Measurements from ENCODE around the gene CCDC80.

Gene CCDC80

DNA sequence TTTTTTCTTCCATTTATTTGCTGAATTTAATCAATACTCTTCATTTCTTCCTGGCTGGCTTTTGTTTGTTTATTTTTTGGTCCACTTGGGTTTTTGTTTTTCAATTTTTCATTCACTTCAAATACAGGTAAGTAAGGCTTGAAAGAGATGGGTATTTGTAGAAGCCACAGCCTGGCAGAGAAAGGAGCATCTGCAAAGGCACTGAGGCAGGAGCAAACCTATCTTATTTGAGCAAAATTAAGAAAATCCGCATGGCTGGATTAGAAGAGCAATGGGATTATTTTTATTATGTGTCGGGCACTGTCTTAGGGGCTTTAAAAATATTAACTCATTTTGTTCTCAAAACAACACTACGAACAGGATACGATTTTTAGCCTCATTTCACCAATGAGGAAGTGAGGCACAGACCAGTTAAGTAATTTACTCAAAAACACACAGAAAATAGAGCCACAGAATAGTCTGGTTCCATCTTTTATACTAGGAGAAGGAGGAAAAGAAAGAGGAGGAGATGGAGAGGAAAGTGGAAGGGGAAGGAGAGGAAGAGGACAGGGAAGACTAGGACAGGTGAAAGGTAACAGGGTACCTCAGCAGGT, 35.1 kb upstream of the CCDC80 start:
- no peaks in the 10 kb centered on the region for H3K4me1 ChIP-seq (ENCODE audit: insufficient read depth, low read length, severe bottlenecking)
- H3K27me3 ChIP-seq (ENCODE audit: insufficient read depth, low read length), result no peaks in the 10 kb centered on the region
- no peaks in the 10 kb centered on the region for H3K36me3 ChIP-seq (ENCODE audit: insufficient read depth, low read length)
- H3K79me2 ChIP-seq (ENCODE audit: insufficient read depth, low read length), result no peaks in the 10 kb centered on the region
- no peak overlapping the region for H3K4me2 ChIP-seq (ENCODE audit: low read length)
- H3K9ac ChIP-seq (ENCODE audit: low read length), result no peak overlapping the region
- no peaks in the 10 kb centered on the region for H3F3A ChIP-seq (ENCODE audit: insufficient read depth, low read length)
- no peak for TF ChIP-seq EZH2 (IDR thresholded peaks at IDR 0.05; ENCODE audit: borderline replicate concordance, low read length)
- TF ChIP-seq, protein P1, sequence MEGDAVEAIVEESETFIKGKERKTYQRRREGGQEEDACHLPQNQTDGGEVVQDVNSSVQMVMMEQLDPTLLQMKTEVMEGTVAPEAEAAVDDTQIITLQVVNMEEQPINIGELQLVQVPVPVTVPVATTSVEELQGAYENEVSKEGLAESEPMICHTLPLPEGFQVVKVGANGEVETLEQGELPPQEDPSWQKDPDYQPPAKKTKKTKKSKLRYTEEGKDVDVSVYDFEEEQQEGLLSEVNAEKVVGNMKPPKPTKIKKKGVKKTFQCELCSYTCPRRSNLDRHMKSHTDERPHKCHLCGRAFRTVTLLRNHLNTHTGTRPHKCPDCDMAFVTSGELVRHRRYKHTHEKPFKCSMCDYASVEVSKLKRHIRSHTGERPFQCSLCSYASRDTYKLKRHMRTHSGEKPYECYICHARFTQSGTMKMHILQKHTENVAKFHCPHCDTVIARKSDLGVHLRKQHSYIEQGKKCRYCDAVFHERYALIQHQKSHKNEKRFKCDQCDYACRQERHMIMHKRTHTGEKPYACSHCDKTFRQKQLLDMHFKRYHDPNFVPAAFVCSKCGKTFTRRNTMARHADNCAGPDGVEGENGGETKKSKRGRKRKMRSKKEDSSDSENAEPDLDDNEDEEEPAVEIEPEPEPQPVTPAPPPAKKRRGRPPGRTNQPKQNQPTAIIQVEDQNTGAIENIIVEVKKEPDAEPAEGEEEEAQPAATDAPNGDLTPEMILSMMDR (IDR thresholded peaks at IDR 0.05; ENCODE audit: low read length), result no peak
- no peak overlapping the region for H3K4me3 ChIP-seq (ENCODE audit: low read depth, low read length, poor library complexity, severe bottlenecking)
- H3K9me2 ChIP-seq (ENCODE audit: low read depth, low read length), result no peaks in the 10 kb centered on the region
- H3K9me3 ChIP-seq (ENCODE audit: low read length), result no peaks in the 10 kb centered on the region
- H2AFZ ChIP-seq (ENCODE audit: low read length), result no peak overlapping the region
- H3K27ac ChIP-seq (ENCODE audit: low read depth, low read length, poor library complexity, severe bottlenecking), result no peak overlapping the region
- no peaks in the 10 kb centered on the region for H4K20me1 ChIP-seq (ENCODE audit: insufficient read depth, low read length)

DNA sequence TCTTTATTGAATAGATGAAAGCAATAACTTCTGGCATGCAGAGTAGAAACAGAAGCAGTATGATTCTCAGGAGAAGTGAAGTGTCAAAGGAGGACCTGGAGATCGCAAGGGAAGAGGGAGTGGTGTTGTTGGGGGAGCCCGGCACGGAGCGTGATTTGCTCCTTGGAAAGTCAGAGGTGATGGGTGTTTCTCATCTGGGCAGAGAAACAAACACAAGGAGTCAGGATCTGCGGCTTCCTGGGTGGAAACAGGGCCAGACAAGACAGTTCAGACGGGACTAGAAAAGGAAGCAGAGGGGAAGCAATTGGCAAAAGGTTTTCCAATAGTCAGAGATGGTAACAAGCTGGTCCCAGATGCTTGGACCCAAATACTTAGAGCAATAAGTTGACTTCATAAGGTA, 34.4 kb upstream of the CCDC80 start:
- no peaks in the 10 kb centered on the region for H3K27me3 ChIP-seq (ENCODE audit: insufficient read depth, low read length)
- no peaks in the 10 kb centered on the region for H3K79me2 ChIP-seq (ENCODE audit: insufficient read depth, low read length)
- H4K20me1 ChIP-seq (ENCODE audit: insufficient read depth, low read length), result no peaks in the 10 kb centered on the region
- no peaks in the 10 kb centered on the region for H3K4me1 ChIP-seq (ENCODE audit: insufficient read depth, low read length, severe bottlenecking)
- no peaks in the 10 kb centered on the region for H3F3A ChIP-seq (ENCODE audit: insufficient read depth, low read length)
- no peak overlapping the region for H3K9ac ChIP-seq (ENCODE audit: low read length)
- TF ChIP-seq, protein P1 (IDR thresholded peaks at IDR 0.05; ENCODE audit: low read length), result no peak
- no peak for TF ChIP-seq EZH2 (IDR thresholded peaks at IDR 0.05; ENCODE audit: borderline replicate concordance, low read length)
- no peaks in the 10 kb centered on the region for H3K9me2 ChIP-seq (ENCODE audit: low read depth, low read length)
- H3K4me3 ChIP-seq (ENCODE audit: low read depth, low read length, poor library complexity, severe bottlenecking), result no peak overlapping the region
- no peak overlapping the region for H2AFZ ChIP-seq (ENCODE audit: low read length)
- no peak overlapping the region for H3K4me2 ChIP-seq (ENCODE audit: low read length)
- no peaks in the 10 kb centered on the region for H3K36me3 ChIP-seq (ENCODE audit: insufficient read depth, low read length)
- H3K27ac ChIP-seq (ENCODE audit: low read depth, low read length, poor library complexity, severe bottlenecking), result no peak overlapping the region
- H3K9me3 ChIP-seq (ENCODE audit: low read length), result no peaks in the 10 kb centered on the region

DNA sequence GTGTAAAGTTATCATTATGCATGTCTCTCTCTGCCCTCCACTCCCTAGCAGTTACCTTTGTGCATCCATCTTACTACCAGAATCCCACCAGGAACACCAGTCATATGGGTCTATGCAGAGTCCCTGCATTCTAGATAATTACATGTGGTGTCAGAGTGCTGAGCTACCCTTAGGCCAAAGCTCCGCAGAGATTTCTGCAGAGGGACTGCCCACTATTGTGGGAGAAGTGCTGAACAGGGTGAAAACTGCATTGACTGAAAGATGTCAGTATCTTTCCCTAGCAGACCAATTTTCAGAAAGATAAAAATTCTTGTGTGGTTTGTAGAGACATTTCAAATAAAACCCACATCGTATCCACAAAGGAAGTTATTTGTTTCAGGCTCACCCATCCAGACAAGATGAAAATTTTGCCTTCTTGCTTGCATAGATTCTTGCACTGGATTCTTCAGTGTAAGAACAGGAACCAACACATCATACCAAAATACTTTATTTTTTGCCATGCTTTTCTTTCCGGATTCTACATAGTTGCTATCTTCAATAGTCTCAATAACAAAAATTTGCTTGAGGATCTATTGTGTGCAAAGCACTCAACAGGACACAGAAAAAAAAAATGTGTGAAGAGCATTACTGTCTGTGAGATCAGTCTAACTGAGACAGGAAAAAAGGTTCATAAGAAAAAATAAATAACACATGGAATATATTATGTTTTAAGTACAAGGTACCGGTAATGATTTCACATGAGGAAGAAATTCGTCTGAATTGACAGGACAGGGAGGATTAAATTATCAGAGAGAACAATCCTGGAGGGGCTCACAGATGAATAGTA, 32.0 kb upstream of the CCDC80 start:
- no peaks in the 10 kb centered on the region for H3K9me3 ChIP-seq (ENCODE audit: low read length)
- no peak overlapping the region for H3K9ac ChIP-seq (ENCODE audit: low read length)
- H3K79me2 ChIP-seq (ENCODE audit: insufficient read depth, low read length), result no peaks in the 10 kb centered on the region
- no peaks in the 10 kb centered on the region for H3K36me3 ChIP-seq (ENCODE audit: insufficient read depth, low read length)
- H3K4me3 ChIP-seq (ENCODE audit: low read depth, low read length, poor library complexity, severe bottlenecking), result no peak overlapping the region
- no peaks in the 10 kb centered on the region for H3K4me1 ChIP-seq (ENCODE audit: insufficient read depth, low read length, severe bottlenecking)
- H3K27ac ChIP-seq (ENCODE audit: low read depth, low read length, poor library complexity, severe bottlenecking), result no peak overlapping the region
- H2AFZ ChIP-seq (ENCODE audit: low read length), result no peak overlapping the region
- H3K9me2 ChIP-seq (ENCODE audit: low read depth, low read length), result no peaks in the 10 kb centered on the region
- no peak overlapping the region for H3K4me2 ChIP-seq (ENCODE audit: low read length)
- no peaks in the 10 kb centered on the region for H4K20me1 ChIP-seq (ENCODE audit: insufficient read depth, low read length)
- H3F3A ChIP-seq (ENCODE audit: insufficient read depth, low read length), result no peaks in the 10 kb centered on the region
- H3K27me3 ChIP-seq (ENCODE audit: insufficient read depth, low read length), result no peaks in the 10 kb centered on the region; the same call in 1 of the 2 replicates
- TF ChIP-seq EZH2 (IDR thresholded peaks at IDR 0.05; ENCODE audit: borderline replicate concordance, low read length), result no peak
- TF ChIP-seq, protein P1 (IDR thresholded peaks at IDR 0.05; ENCODE audit: low read length), result no peak

Data from OCI-LY1 (cell line).